ENCODE data around the gene SERPINC1. TPM values are rescaled to one million over a fixed set of nuclear protein-coding genes. Genes with fewer than 3 reads are reported as not detected.

SERPINC1 gene
- total and polyA plus RNA-seq, 9 of the 15 experiments (the other 6 are each of a cell fraction or from before 2014, with no cell fraction given): 0.07 to 1.2 (median 0.50) TPM

- TF ChIP-seq HEY1 (CRISPR knock-in tag; IDR thresholded peaks at IDR 0.05; ENCODE audit: borderline replicate concordance): no peak
- no peak for TF ChIP-seq GTF2E2 (tag; IDR thresholded peaks at IDR 0.05)
- TF ChIP-seq ZNF695 (CRISPR knock-in tag; IDR thresholded peaks at IDR 0.05): no peak
- no peak for TF ChIP-seq POLR3A (IDR thresholded peaks at IDR 0.05; ENCODE audit: borderline replicate concordance, extremely low read depth, insufficient read depth, insufficient read length)
- no peak for TF ChIP-seq ZBED1 (IDR thresholded peaks at IDR 0.05)
- 0 out of 2 replicates have a peak, but pooled peaks have one; percentile 8 for TF ChIP-seq PYGO2 (tag; IDR thresholded peaks at IDR 0.05)
- no peak for TF ChIP-seq E2F1 (CRISPR knock-in tag; IDR thresholded peaks at IDR 0.05)
- TF ChIP-seq PCBP2 (IDR thresholded peaks at IDR 0.05; ENCODE audit: low read depth, low read length, poor library complexity, severe bottlenecking): no peak
- no peak for TF ChIP-seq THRB (CRISPR knock-in tag; conservative IDR thresholded peaks at IDR 0.05)
- TF ChIP-seq THAP7 (CRISPR knock-in tag; IDR thresholded peaks at IDR 0.05): no peak
- no peak for TF ChIP-seq GABPB1 (CRISPR knock-in tag; IDR thresholded peaks at IDR 0.05)
- no peak for TF ChIP-seq SIN3B (IDR thresholded peaks at IDR 0.05; ENCODE audit: low read depth)
- TF ChIP-seq PHF20 (IDR thresholded peaks at IDR 0.05; ENCODE audit: partially characterized antibody): no peak
- no peak for TF ChIP-seq EZH2 (IDR thresholded peaks at IDR 0.05; ENCODE audit: borderline replicate concordance, low read depth, low read length)
- TF ChIP-seq EGR1 (conservative IDR thresholded peaks at IDR 0.05): no peak
- TF ChIP-seq TRIM28 (IDR thresholded peaks at IDR 0.05): no peak
- TF ChIP-seq SIRT6 (IDR thresholded peaks at IDR 0.05; ENCODE audit: low read depth, low read length): no peak
- no peak for TF ChIP-seq JUN (IDR thresholded peaks at IDR 0.05; ENCODE audit: borderline replicate concordance, low read depth, low read length)
- no peak for TF ChIP-seq JUN (CRISPR knock-in tag; IDR thresholded peaks at IDR 0.05; ENCODE audit: borderline replicate concordance)
- no peak for TF ChIP-seq CBFA2T2 (conservative IDR thresholded peaks at IDR 0.05)
- TF ChIP-seq ZNF551 (CRISPR knock-in tag; IDR thresholded peaks at IDR 0.05): no peak
- no peak for TF ChIP-seq ZNF143 (CRISPR knock-in tag; IDR thresholded peaks at IDR 0.05)
- no peak for TF ChIP-seq ARID3B (CRISPR knock-in tag; IDR thresholded peaks at IDR 0.05; ENCODE audit: borderline replicate concordance)
- no peak for TF ChIP-seq CEBPG (CRISPR knock-in tag; IDR thresholded peaks at IDR 0.05)
- TF ChIP-seq CEBPG (tag; conservative IDR thresholded peaks at IDR 0.05 in 1 of 2, IDR thresholded peaks at IDR 0.05 in 1 of 2): no peak
- TF ChIP-seq ARHGAP35 (IDR thresholded peaks at IDR 0.05; ENCODE audit: partially characterized antibody): no peak
Measured at GRCh38 chr1:173870252-173871075, 46.7 kb downstream of the SERPINC1 start (continued).

Data from K562 (cell line).